Lung (tissue), 12 donors: Measurements from ENCODE around the gene LARGE1. TPM values are rescaled to one million over a fixed set of nuclear protein-coding genes. Genes with fewer than 3 reads are reported as not detected.

ENCODE experiments used
- ATAC-seq: fragments of 200-7000 bp; cut with Tn5 transposase; one replicate; pipeline ENCODE4 v1.9.1; 2020; ENCODE audit warnings: moderate number of reproducible peaks; ENCODE audit not compliant: insufficient read depth, low FRiP score
- DNase-seq, 3 donors: peaks; one replicate each; pipeline ENCODE4 v3.0.0-alpha.2; 2013 to 2017
- H3K27ac ChIP-seq, 2 donors: one replicate each; pipeline ENCODE4 v1.5.1; 2013; ENCODE audit warnings: mild to moderate bottlenecking in 2 of 2, moderate library complexity in 2 of 2, control low read depth in 1 of 2, inconsistent platforms in 1 of 2, low read depth in 1 of 2, low read length in 1 of 2
- H3K27me3 ChIP-seq, 3 donors: one replicate each; pipeline ENCODE4 v1.5.1; 2013; ENCODE audit warnings: low read length in 2 of 3; ENCODE audit not compliant: control insufficient read depth in 3 of 3, insufficient read depth in 3 of 3
- H3K36me3 ChIP-seq, 4 donors: one replicate each; pipeline ENCODE4 v1.5.1; 2013; ENCODE audit warnings: low read length in 4 of 4, mild to moderate bottlenecking in 1 of 4, moderate library complexity in 1 of 4; ENCODE audit not compliant: control insufficient read depth in 4 of 4, insufficient read depth in 4 of 4
- H3K4me1 ChIP-seq, 5 donors: one replicate each; pipeline ENCODE4 v1.5.1; 2013; ENCODE audit warnings: low read length in 5 of 5, mild to moderate bottlenecking in 2 of 5, moderate library complexity in 1 of 5; ENCODE audit not compliant: control insufficient read depth in 5 of 5, insufficient read depth in 5 of 5
- H3K4me3 ChIP-seq: one replicate; pipeline ENCODE4 v1.5.1; 2013; ENCODE audit warnings: mild to moderate bottlenecking, control low read depth, moderate library complexity
- H3K9ac ChIP-seq, 2 donors: one replicate each; pipeline ENCODE4 v1.5.1; 2013; ENCODE audit warnings: low read length in 2 of 2, control low read depth in 1 of 2; ENCODE audit not compliant: insufficient read depth in 1 of 2
- H3K9me3 ChIP-seq, 4 donors: one replicate each; pipeline ENCODE4 v1.5.1; 2013; ENCODE audit warnings: low read length in 3 of 4, mild to moderate bottlenecking in 1 of 4, moderate library complexity in 1 of 4; ENCODE audit not compliant: control insufficient read depth in 4 of 4, insufficient read depth in 3 of 4
- WGBS, 2 donors: extraction: QIAGEN DNeasy Blood & Tissue Kit; methylation state at CpG; one replicate each; pipeline ENCODE4 v1.1.7; 2013; 5-methylcytosine and 5-hydroxymethylcytosine counted together
- polyA plus RNA-seq, 2 donors: library from polyadenylated mRNA; stranded (reverse); fragments of 200-250 nt; gene quantifications; one replicate each; pipeline ENCODE4 v1.2.1, GENCODE V29; 2013
- total RNA-seq, 2 donors: library from RNA; depleted of rRNA in 1 of 2; stranded (reverse); fragments of >200 nt in 1 of 2; gene quantifications; one replicate each; pipeline ENCODE4 v1.2.1, GENCODE V29; 2014 to 2021
- TF ChIP-seq, protein P1 (sequence below): IDR thresholded peaks from 2 replicates; pipeline ENCODE4 v1.5.1; 2012; ENCODE audit warnings: mild to moderate bottlenecking; ENCODE audit errors: control extremely low read depth, extremely low read depth
- donor health status: control.
- donor health status: control.
- donor health status: Bipolar disorder and iron deficiency.
- donor health status: healthy.
- donor health status: DM: yes; HTN: yes; CAD: no.

The LARGE1 gene
- total and polyA plus RNA-seq, 4 donors = 2.9 to 41.1 (median 15.4) TPM

DNA sequence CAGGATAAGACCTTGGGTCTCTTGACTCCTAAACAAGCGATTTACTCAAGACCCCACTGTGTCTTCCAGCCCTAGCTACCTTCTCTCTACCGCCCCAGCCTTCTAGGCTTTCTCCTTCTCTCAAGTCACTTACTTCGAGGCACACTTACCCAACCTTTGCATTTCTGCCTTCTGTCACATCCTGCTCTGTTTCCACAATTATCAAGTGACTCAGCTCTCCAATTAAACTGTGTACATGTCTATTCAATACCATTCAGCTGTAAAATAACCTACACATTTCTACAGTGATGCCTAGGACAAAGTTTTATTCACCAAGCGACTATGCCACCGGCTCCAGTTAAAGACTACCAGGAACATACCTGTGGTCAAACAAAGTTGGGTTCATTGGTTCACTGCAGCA lies 69.0 kb downstream of the LARGE1 start:
- Histone ChIP-seq H3K27me3 (no peaks in the 10 kb centered on the region), H3K27ac (peak overlapping the region in 1 of 2 donors; percentile 46), H3K36me3 (no peaks in the 10 kb centered on the region), H3K4me3 (no peak overlapping the region), H3K9ac (no peak overlapping the region), H3K4me1 (peaks cover 1 to 44% (median 17%) of the 10 kb centered on the region in 5 donors), H3K9me3 (no peaks in the 10 kb centered on the region)
- no peak for ATAC-seq
- TF ChIP-seq, protein P1, sequence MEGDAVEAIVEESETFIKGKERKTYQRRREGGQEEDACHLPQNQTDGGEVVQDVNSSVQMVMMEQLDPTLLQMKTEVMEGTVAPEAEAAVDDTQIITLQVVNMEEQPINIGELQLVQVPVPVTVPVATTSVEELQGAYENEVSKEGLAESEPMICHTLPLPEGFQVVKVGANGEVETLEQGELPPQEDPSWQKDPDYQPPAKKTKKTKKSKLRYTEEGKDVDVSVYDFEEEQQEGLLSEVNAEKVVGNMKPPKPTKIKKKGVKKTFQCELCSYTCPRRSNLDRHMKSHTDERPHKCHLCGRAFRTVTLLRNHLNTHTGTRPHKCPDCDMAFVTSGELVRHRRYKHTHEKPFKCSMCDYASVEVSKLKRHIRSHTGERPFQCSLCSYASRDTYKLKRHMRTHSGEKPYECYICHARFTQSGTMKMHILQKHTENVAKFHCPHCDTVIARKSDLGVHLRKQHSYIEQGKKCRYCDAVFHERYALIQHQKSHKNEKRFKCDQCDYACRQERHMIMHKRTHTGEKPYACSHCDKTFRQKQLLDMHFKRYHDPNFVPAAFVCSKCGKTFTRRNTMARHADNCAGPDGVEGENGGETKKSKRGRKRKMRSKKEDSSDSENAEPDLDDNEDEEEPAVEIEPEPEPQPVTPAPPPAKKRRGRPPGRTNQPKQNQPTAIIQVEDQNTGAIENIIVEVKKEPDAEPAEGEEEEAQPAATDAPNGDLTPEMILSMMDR = no peak
- 84 to 87% methylated on average over 5 of the region's 5 CpGs for WGBS, 2 donors
- DNase-seq = no peak

DNA sequence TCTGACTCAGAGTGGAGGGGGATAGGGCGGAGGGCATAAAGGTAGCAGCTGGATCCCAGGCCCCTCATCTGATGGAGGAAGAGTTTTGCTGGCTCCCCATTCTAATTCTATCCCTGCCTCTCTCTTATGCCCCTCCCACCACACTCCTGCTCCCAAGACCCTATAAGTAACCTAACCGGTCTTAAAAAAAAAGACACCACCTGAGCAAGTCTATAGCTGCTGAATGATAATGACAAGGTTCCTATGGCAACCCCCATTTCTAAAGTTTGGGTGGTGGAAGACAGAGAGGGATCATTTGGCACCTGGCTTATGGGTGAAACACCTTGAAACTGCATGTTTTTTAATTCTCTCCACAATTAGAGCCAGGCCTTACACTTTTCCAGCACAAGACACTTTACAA lies 69.6 kb downstream of the LARGE1 start:
- Histone ChIP-seq H3K9ac (no peak overlapping the region), H3K27ac (no peak overlapping the region), H3K4me1 (peaks cover 1 to 43% (median 17%) of the 10 kb centered on the region in 5 donors), H3K9me3 (no peaks in the 10 kb centered on the region), H3K36me3 (no peaks in the 10 kb centered on the region), H3K27me3 (no peaks in the 10 kb centered on the region), H3K4me3 (no peak overlapping the region)
- WGBS, 2 donors = 91 to 98% methylated on average over 2 of the region's 2 CpGs
- DNase-seq = no peak
- no peak for ATAC-seq
- TF ChIP-seq, protein P1 = no peak

DNA sequence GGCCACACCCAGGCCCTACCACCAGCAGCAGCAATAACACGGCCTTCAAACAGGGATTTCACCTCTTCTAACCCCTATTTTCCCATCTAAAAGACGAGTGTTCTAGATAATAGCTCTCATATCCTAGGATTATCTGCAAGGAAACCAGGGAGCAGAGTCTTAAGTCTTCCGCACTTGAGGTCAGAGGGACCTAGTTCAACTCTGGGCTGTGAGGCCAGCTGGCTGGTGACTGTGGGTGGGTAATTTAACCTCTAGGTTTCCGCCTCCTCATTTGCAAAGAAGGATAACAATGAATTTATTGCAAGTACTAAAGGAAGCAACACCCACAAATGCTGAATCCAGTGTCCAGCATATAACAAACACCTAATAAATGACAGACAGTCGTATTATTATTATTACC lies 70.1 kb downstream of the LARGE1 start:
- 91 to 94% methylated on average over 5 of the region's 5 CpGs for WGBS, 2 donors
- Histone ChIP-seq H3K36me3 (no peaks in the 10 kb centered on the region), H3K27ac (no peak overlapping the region), H3K27me3 (no peaks in the 10 kb centered on the region), H3K4me3 (no peak overlapping the region), H3K9ac (no peak overlapping the region), H3K4me1 (peaks cover 1 to 43% (median 17%) of the 10 kb centered on the region in 5 donors), H3K9me3 (no peaks in the 10 kb centered on the region)
- ATAC-seq (no peak), DNase-seq (no peak)
- TF ChIP-seq, protein P1 = no peak

DNA sequence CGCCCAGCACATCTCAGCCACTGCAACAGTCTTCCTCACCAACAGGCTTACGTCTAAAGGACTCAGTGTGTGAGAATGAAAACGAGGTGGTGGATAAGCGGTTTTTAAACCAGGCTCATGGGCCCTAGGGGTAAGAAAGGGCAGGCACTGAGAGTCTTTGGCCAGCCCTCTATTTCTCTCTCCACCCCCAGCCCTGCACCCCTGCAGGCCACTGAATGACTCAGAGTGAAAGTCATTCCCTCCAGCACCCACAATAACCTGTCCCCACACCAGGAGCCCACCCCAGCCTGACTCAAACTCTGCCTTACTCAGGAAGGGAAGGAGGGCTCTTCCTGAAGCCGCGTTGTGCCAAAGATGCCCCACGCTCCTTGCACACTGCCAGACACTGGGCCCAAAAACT lies 72.0 kb downstream of the LARGE1 start:
- H3K36me3 ChIP-seq = no peaks in the 10 kb centered on the region
- TF ChIP-seq, protein P1 = no peak
- H3K4me1 ChIP-seq = peaks cover 5 to 47% (median 14%) of the 10 kb centered on the region in 5 donors
- ATAC-seq (no peak), DNase-seq (no peak)
- H3K9me3 ChIP-seq = no peaks in the 10 kb centered on the region
- no peaks in the 10 kb centered on the region for H3K27me3 ChIP-seq
- H3K27ac ChIP-seq = peak overlapping the region in 1 of 2 donors; percentile 23
- 92 to 94% methylated on average over 7 of the region's 7 CpGs for WGBS, 2 donors
- no peak overlapping the region for H3K4me3 ChIP-seq
- H3K9ac ChIP-seq = no peak overlapping the region
